ENCODE measurements around the gene CISH.

The CISH gene

DNA sequence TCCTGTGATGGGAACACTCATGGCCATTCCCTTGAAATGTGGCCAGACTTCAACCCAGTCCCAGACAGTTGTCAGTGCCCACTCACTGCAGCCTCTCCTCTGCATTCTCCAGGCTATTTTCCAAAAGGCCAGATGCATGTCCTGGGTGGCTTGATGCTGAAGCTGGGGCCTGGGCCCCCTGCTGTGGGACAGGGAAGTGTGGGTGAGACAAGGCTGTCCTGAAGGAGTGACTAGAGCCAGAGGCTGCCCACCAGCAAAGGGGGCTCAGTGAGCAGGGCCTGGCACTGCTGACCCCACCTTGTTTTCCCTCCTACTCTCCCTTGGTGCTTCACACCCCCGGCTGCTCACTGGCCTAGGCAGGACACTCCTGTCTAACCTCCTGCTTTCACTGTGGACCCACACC lies 11.9 kb downstream of the CISH start:
- TF ChIP-seq ZNF70 (CRISPR knock-in tag; IDR thresholded peaks at IDR 0.05), result no peak
- TF ChIP-seq, protein P1, sequence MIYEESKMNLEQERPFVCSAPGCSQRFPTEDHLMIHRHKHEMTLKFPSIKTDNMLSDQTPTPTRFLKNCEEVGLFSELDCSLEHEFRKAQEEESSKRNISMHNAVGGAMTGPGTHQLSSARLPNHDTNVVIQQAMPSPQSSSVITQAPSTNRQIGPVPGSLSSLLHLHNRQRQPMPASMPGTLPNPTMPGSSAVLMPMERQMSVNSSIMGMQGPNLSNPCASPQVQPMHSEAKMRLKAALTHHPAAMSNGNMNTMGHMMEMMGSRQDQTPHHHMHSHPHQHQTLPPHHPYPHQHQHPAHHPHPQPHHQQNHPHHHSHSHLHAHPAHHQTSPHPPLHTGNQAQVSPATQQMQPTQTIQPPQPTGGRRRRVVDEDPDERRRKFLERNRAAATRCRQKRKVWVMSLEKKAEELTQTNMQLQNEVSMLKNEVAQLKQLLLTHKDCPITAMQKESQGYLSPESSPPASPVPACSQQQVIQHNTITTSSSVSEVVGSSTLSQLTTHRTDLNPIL (CRISPR knock-in tag; IDR thresholded peaks at IDR 0.05; ENCODE audit: low read depth), result no peak
- TF ChIP-seq ZNF8 (CRISPR knock-in tag; IDR thresholded peaks at IDR 0.05), result no peak
- TF ChIP-seq GLIS3 (CRISPR knock-in tag; IDR thresholded peaks at IDR 0.05), result no peak
- no peak for TF ChIP-seq TOX (CRISPR knock-in tag; IDR thresholded peaks at IDR 0.05; ENCODE audit: borderline replicate concordance)
- no peak for TF ChIP-seq TCF4 (CRISPR knock-in tag; IDR thresholded peaks at IDR 0.05; ENCODE audit: borderline replicate concordance)
- no peak for TF ChIP-seq ZFP3 (CRISPR knock-in tag; IDR thresholded peaks at IDR 0.05)
- no peak for TF ChIP-seq OSR1 (CRISPR knock-in tag; IDR thresholded peaks at IDR 0.05)
- no peak for TF ChIP-seq RARB (CRISPR knock-in tag; IDR thresholded peaks at IDR 0.05)
- TF ChIP-seq CSRNP3 (CRISPR knock-in tag; IDR thresholded peaks at IDR 0.05), result no peak
- no peak for TF ChIP-seq ZNF565 (CRISPR knock-in tag; conservative IDR thresholded peaks at IDR 0.05; ENCODE audit: low read depth)
- no peak for TF ChIP-seq PPARA (CRISPR knock-in tag; IDR thresholded peaks at IDR 0.05; ENCODE audit: borderline replicate concordance)
- no peak for TF ChIP-seq BACH2 (CRISPR knock-in tag; IDR thresholded peaks at IDR 0.05; ENCODE audit: borderline replicate concordance)
- no peak for ATAC-seq

- ATAC-seq, result no peak
- TF ChIP-seq PPARA (CRISPR knock-in tag; IDR thresholded peaks at IDR 0.05; ENCODE audit: borderline replicate concordance) (no peak), ESRRG (CRISPR knock-in tag; IDR thresholded peaks at IDR 0.05) (no peak)
- TF ChIP-seq, protein P2, sequence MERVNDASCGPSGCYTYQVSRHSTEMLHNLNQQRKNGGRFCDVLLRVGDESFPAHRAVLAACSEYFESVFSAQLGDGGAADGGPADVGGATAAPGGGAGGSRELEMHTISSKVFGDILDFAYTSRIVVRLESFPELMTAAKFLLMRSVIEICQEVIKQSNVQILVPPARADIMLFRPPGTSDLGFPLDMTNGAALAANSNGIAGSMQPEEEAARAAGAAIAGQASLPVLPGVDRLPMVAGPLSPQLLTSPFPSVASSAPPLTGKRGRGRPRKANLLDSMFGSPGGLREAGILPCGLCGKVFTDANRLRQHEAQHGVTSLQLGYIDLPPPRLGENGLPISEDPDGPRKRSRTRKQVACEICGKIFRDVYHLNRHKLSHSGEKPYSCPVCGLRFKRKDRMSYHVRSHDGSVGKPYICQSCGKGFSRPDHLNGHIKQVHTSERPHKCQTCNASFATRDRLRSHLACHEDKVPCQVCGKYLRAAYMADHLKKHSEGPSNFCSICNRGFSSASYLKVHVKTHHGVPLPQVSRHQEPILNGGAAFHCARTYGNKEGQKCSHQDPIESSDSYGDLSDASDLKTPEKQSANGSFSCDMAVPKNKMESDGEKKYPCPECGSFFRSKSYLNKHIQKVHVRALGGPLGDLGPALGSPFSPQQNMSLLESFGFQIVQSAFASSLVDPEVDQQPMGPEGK (CRISPR knock-in tag; IDR thresholded peaks at IDR 0.05; ENCODE audit: borderline replicate concordance), result no peak
Measured at GRCh38 chr3:50599115-50599715, 12.4 kb downstream of the CISH start.

DNA sequence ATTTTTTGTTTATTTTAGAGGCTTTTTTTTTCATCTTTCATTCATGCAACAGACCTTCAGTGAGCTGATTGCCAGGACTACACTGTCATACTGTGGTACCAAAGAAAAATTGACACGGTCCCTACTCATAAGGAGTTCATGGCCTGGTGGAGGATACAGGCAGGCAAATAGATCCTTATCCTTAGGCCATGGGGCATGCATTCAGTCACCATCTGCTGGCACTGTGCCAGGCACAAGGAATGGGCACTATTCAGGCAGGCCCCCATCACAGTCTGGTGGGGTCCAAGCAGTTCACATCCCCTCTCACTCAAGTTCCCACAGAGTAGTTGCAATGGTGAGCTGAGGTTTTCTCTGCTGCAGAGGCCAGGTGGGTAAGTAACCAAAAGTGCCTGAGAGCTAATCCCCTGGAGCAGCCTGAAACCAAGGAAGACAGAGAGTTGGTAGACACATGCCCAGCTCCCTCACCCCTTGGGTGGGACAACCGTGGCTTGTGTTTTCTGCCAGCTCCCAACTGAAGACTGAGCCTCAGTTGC lies 17.3 kb downstream of the CISH start:
- TF ChIP-seq ZNF565 (CRISPR knock-in tag; conservative IDR thresholded peaks at IDR 0.05; ENCODE audit: low read depth) (no peak), ESRRG (CRISPR knock-in tag; IDR thresholded peaks at IDR 0.05) (no peak), OSR1 (CRISPR knock-in tag; IDR thresholded peaks at IDR 0.05) (no peak), GLIS3 (CRISPR knock-in tag; IDR thresholded peaks at IDR 0.05) (no peak), TOX (CRISPR knock-in tag; IDR thresholded peaks at IDR 0.05; ENCODE audit: borderline replicate concordance) (no peak), TCF4 (CRISPR knock-in tag; IDR thresholded peaks at IDR 0.05; ENCODE audit: borderline replicate concordance) (no peak), BACH2 (CRISPR knock-in tag; IDR thresholded peaks at IDR 0.05; ENCODE audit: borderline replicate concordance) (no peak), RARB (CRISPR knock-in tag; IDR thresholded peaks at IDR 0.05) (no peak), TSHZ2 (CRISPR knock-in tag; IDR thresholded peaks at IDR 0.05) (no peak), ZFP3 (CRISPR knock-in tag; IDR thresholded peaks at IDR 0.05) (no peak), ZNF8 (CRISPR knock-in tag; IDR thresholded peaks at IDR 0.05) (no peak), CSRNP3 (CRISPR knock-in tag; IDR thresholded peaks at IDR 0.05) (no peak), CSDC2 (CRISPR knock-in tag; IDR thresholded peaks at IDR 0.05) (no peak), ARNTL (CRISPR knock-in tag; IDR thresholded peaks at IDR 0.05; ENCODE audit: borderline replicate concordance, low read depth) (no peak)
- TF ChIP-seq, protein P3, sequence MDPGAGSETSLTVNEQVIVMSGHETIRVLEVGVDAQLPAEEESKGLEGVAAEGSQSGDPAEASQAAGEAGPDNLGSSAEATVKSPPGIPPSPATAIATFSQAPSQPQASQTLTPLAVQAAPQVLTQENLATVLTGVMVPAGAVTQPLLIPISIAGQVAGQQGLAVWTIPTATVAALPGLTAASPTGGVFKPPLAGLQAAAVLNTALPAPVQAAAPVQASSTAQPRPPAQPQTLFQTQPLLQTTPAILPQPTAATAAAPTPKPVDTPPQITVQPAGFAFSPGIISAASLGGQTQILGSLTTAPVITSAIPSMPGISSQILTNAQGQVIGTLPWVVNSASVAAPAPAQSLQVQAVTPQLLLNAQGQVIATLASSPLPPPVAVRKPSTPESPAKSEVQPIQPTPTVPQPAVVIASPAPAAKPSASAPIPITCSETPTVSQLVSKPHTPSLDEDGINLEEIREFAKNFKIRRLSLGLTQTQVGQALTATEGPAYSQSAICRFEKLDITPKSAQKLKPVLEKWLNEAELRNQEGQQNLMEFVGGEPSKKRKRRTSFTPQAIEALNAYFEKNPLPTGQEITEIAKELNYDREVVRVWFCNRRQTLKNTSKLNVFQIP (CRISPR knock-in tag; IDR thresholded peaks at IDR 0.05; ENCODE audit: borderline replicate concordance, low read depth), result no peak
- TF ChIP-seq, protein P2 (CRISPR knock-in tag; IDR thresholded peaks at IDR 0.05; ENCODE audit: borderline replicate concordance), result no peak

More for the DNA sequence above, 17.3 kb downstream of the CISH start:
- ATAC-seq, result no peak
